ENCODE data around the gene SAMD7.

The SAMD7 gene

GRCh38 chr3:169911272-169911671, at the start of gene SAMD7:
Gene SAMD7 (plus strand): TSS chr3:169911572. CDS start chr3:169919499, 7,927 bp downstream.
- FAIRE-seq: no peak
- no peak for DNase-seq (ENCODE audit: extremely low spot score, insufficient read length, low read depth)

GRCh38 chr3:169861871-169862270, 49.5 kb upstream of the SAMD7 start:
- DNase-seq (ENCODE audit: extremely low spot score, insufficient read length, low read depth) (no peak), FAIRE-seq (no peak)

GRCh38 chr3:169863458-169863899, 47.9 kb upstream of the SAMD7 start:
- FAIRE-seq (peak; percentile 85), DNase-seq (ENCODE audit: extremely low spot score, insufficient read length, low read depth) (peak; percentile 32)

GRCh38 chr3:169864270-169864669, 47.1 kb upstream of the SAMD7 start:
- no peak for DNase-seq (ENCODE audit: extremely low spot score, insufficient read length, low read depth)
- FAIRE-seq: no peak

GRCh38 chr3:169865176-169865767, 46.1 kb upstream of the SAMD7 start:
- no peak for FAIRE-seq
- DNase-seq (ENCODE audit: extremely low spot score, insufficient read length, low read depth): no peak

GRCh38 chr3:169867584-169868210, 43.7 kb upstream of the SAMD7 start:
- FAIRE-seq (no peak), DNase-seq (ENCODE audit: extremely low spot score, insufficient read length, low read depth) (no peak)

GRCh38 chr3:169868369-169868768, 43.0 kb upstream of the SAMD7 start:
- FAIRE-seq (no peak), DNase-seq (ENCODE audit: extremely low spot score, insufficient read length, low read depth) (no peak)

GRCh38 chr3:169869484-169870220, 41.7 kb upstream of the SAMD7 start, which contains the start of gene LRRC31:
Gene LRRC31 (minus strand): TSS chr3:169869935. CDS start chr3:169869807, 128 bp downstream.
- no peak for FAIRE-seq
- DNase-seq (ENCODE audit: extremely low spot score, insufficient read length, low read depth): no peak

- FAIRE-seq: no peak
- DNase-seq (ENCODE audit: extremely low spot score, insufficient read length, low read depth): no peak
These were observed 40.1 kb upstream of the SAMD7 start for GRCh38 chr3:169871129-169871886.

- FAIRE-seq (no peak), DNase-seq (ENCODE audit: extremely low spot score, insufficient read length, low read depth) (no peak)
These were observed 32.3 kb upstream of the SAMD7 start for GRCh38 chr3:169879013-169879557.

- DNase-seq (ENCODE audit: extremely low spot score, insufficient read length, low read depth) (no peak), FAIRE-seq (no peak)
These were observed 31.4 kb upstream of the SAMD7 start for GRCh38 chr3:169879845-169880575.

- FAIRE-seq: no peak
- no peak for DNase-seq (ENCODE audit: extremely low spot score, insufficient read length, low read depth)
These were observed 30.7 kb upstream of the SAMD7 start for GRCh38 chr3:169880576-169881250.

- DNase-seq (ENCODE audit: extremely low spot score, insufficient read length, low read depth): no peak
- no peak for FAIRE-seq
These were observed 24.7 kb upstream of the SAMD7 start for GRCh38 chr3:169886671-169887070.

GRCh38 chr3:169891886-169892285, 19.5 kb upstream of the SAMD7 start:
- DNase-seq (ENCODE audit: extremely low spot score, insufficient read length, low read depth) (no peak), FAIRE-seq (no peak)

- FAIRE-seq: no peak
- DNase-seq (ENCODE audit: extremely low spot score, insufficient read length, low read depth): no peak
These were observed 17.3 kb upstream of the SAMD7 start for GRCh38 chr3:169894110-169894509.

- FAIRE-seq: no peak
- no peak for DNase-seq (ENCODE audit: extremely low spot score, insufficient read length, low read depth)
These were observed 16.3 kb upstream of the SAMD7 start for GRCh38 chr3:169895072-169895471.

GRCh38 chr3:169897284-169897683, 14.1 kb upstream of the SAMD7 start:
- DNase-seq (ENCODE audit: extremely low spot score, insufficient read length, low read depth) (no peak), FAIRE-seq (no peak)

- DNase-seq (ENCODE audit: extremely low spot score, insufficient read length, low read depth): no peak
- no peak for FAIRE-seq
These were observed 9.9 kb upstream of the SAMD7 start for GRCh38 chr3:169901453-169901852.

GRCh38 chr3:169905404-169905803, 6.0 kb upstream of the SAMD7 start:
- no peak for DNase-seq (ENCODE audit: extremely low spot score, insufficient read length, low read depth)
- no peak for FAIRE-seq

All from GM18507 (cell line).